Stimulated activated CD4-positive, alpha-beta T cell treated with anti-CD3 and anti-CD28 coated beads, Interleukin-15, amount 100 ng/mL, for 24 hours (primary cell): Measurements from ENCODE around the gene NDUFA11.

Experiments used
- DNase-seq: peaks from one replicate; pipeline ENCODE4 v3.0.0-alpha.2; 2020

NDUFA11 gene

GRCh38 chr19:5903624-5904351 is at the start of gene NDUFA11:
NDUFA11 (minus strand) TSS chr19:5903790; CDS start chr19:5903708, 82 bp downstream.
- DNase-seq: peak; percentile 97

GRCh38 chr19:5953030-5953589 is 49.5 kb upstream of the NDUFA11 start:
- no peak for DNase-seq

- DNase-seq: no peak
Measured at GRCh38 chr19:5952193-5953029, 48.8 kb upstream of the NDUFA11 start.

- no peak for DNase-seq
Measured at GRCh38 chr19:5951338-5951861, 47.8 kb upstream of the NDUFA11 start.

GRCh38 chr19:5950741-5951140 is 47.2 kb upstream of the NDUFA11 start:
- no peak for DNase-seq

- DNase-seq: peak; percentile 45
Measured at GRCh38 chr19:5949792-5950305, 46.3 kb upstream of the NDUFA11 start.

- no peak for DNase-seq
Measured at GRCh38 chr19:5948752-5949564, 45.4 kb upstream of the NDUFA11 start.

GRCh38 chr19:5947435-5947834 is 43.8 kb upstream of the NDUFA11 start:
- no peak for DNase-seq

GRCh38 chr19:5943623-5944022 is 40.0 kb upstream of the NDUFA11 start:
- no peak for DNase-seq

GRCh38 chr19:5943045-5943444 is 39.5 kb upstream of the NDUFA11 start:
- DNase-seq: no peak

- no peak for DNase-seq
Measured at GRCh38 chr19:5941673-5942072, 38.1 kb upstream of the NDUFA11 start.

- no peak for DNase-seq
Measured at GRCh38 chr19:5940260-5941208, 36.9 kb upstream of the NDUFA11 start.

GRCh38 chr19:5937550-5937949 is 34.0 kb upstream of the NDUFA11 start:
- DNase-seq: no peak

GRCh38 chr19:5936292-5936592 is 32.7 kb upstream of the NDUFA11 start:
- DNase-seq: no peak

- DNase-seq: no peak
Measured at GRCh38 chr19:5935473-5936291, 32.1 kb upstream of the NDUFA11 start.

GRCh38 chr19:5934774-5935472 is 31.3 kb upstream of the NDUFA11 start:
- no peak for DNase-seq

GRCh38 chr19:5934069-5934401 is 30.4 kb upstream of the NDUFA11 start:
- no peak for DNase-seq

- no peak for DNase-seq
Measured at GRCh38 chr19:5933391-5934068, 29.9 kb upstream of the NDUFA11 start.

- DNase-seq: no peak
Measured at GRCh38 chr19:5932609-5933262, 29.1 kb upstream of the NDUFA11 start.
